Keratinocyte (primary cell): ENCODE data around the gene PEX1. TPM values are rescaled to one million over a fixed set of nuclear protein-coding genes. Genes with fewer than 3 reads are reported as not detected.
"Not testable (repeated sequence)": the region's sequence is repeated elsewhere in the genome, so short reads cannot be mapped to it uniquely, and the experiment has no call there.

Source experiments
- DNase-seq: peaks from one replicate; pipeline ENCODE4 v3.0.0-alpha.2; 2011; ENCODE audit warnings: low read depth, missing footprints, low spot score
- FAIRE-seq: peaks from 2 replicates; lab custom pipeline; 2011; peaks lifted over from hg19 to GRCh38; lab: Jason Lieb, UNC
- H2AFZ ChIP-seq: 2 replicates; pipeline ENCODE4 v1.6.0; 2012; ENCODE audit warnings: low read length, control low read depth, inconsistent platforms; ENCODE audit not compliant: control insufficient read depth
- H3K27ac ChIP-seq: 2 replicates; pipeline ENCODE4 v1.5.1; 2011; ENCODE audit warnings: low read length; ENCODE audit not compliant: control insufficient read depth, insufficient read depth
- H3K27me3 ChIP-seq: 3 replicates; pipeline ENCODE4 v1.6.0; 2011; ENCODE audit warnings: low read length; ENCODE audit not compliant: control insufficient read depth, insufficient read depth; ENCODE audit errors: extremely low read depth
- H3K36me3 ChIP-seq, 2 experiments: 2 replicates in 1 of 2; 3 replicates in 1 of 2; pipeline ENCODE4 v1.5.1; 2011; ENCODE audit warnings: low read length in 2 of 2, mild to moderate bottlenecking in 1 of 2; ENCODE audit not compliant: control insufficient read depth in 2 of 2, insufficient read depth in 2 of 2; ENCODE audit errors: extremely low read depth in 1 of 2
- H3K4me1 ChIP-seq: 3 replicates; pipeline ENCODE4 v1.5.1; 2011; ENCODE audit warnings: low read length; ENCODE audit not compliant: control insufficient read depth, insufficient read depth; ENCODE audit errors: extremely low read depth
- H3K4me2 ChIP-seq: 3 replicates; pipeline ENCODE4 v1.6.0; 2011; ENCODE audit warnings: low read depth, low read length; ENCODE audit not compliant: control insufficient read depth, insufficient read depth; ENCODE audit errors: extremely low read depth
- H3K4me3 ChIP-seq, 3 experiments: fragments of 200-600 bp in 1 of 3; sonication (generic) in 1 of 3; 2 replicates in 2 of 3; 3 replicates in 1 of 3; pipeline ENCODE4 v1.5.1; 2011 to 2016; ENCODE audit warnings: low read length in 3 of 3, mild to moderate bottlenecking in 3 of 3, control low read depth in 2 of 3, inconsistent platforms in 1 of 3, low read depth in 1 of 3, mixed read lengths in 1 of 3, mixed run types in 1 of 3, moderate library complexity in 1 of 3; ENCODE audit not compliant: control insufficient read depth in 2 of 3, insufficient read depth in 2 of 3; ENCODE audit errors: extremely low read depth in 1 of 3
- H3K79me2 ChIP-seq: 2 replicates; pipeline ENCODE4 v1.6.0; 2012; ENCODE audit warnings: low read length; ENCODE audit not compliant: control insufficient read depth, insufficient read depth
- H3K9ac ChIP-seq: 3 replicates; pipeline ENCODE4 v1.6.0; 2011; ENCODE audit warnings: low read length; ENCODE audit not compliant: control insufficient read depth, insufficient read depth; ENCODE audit errors: extremely low read depth
- H3K9me1 ChIP-seq: 3 replicates; pipeline ENCODE4 v1.6.0; 2011; ENCODE audit warnings: low read length; ENCODE audit not compliant: control insufficient read depth, insufficient read depth; ENCODE audit errors: extremely low read depth
- H3K9me3 ChIP-seq: 2 replicates; pipeline ENCODE4 v1.5.1; 2012; ENCODE audit warnings: low read depth, low read length; ENCODE audit not compliant: control insufficient read depth
- H4K20me1 ChIP-seq: 3 replicates; pipeline ENCODE4 v1.6.0; 2011; ENCODE audit warnings: low read length; ENCODE audit not compliant: control insufficient read depth, insufficient read depth; ENCODE audit errors: extremely low read depth
- dilution Hi-C: fragments of 300-500 bp; cut with MboI; formaldehyde crosslinking; loops from one replicate; pipeline ENCODE4 v1.7.0; 2020; ENCODE audit warnings: low sequenced_read_pairs; ENCODE audit not compliant: extremely low pct_ligation_motif_present
- polyA plus RNA-seq, 5 experiments: library from polyadenylated mRNA; depleted of rRNA in 3 of 5; stranded (reverse) in 3 of 5; stranded (forward) in 1 of 5; unstranded in 1 of 5; fragments of >200 nt; gene quantifications; 1 replicate in 1 of 5; 2 replicates in 3 of 5; 3 replicates in 1 of 5; pipeline versions ENCODE4 v1.2.1 to v1.2.3, GENCODE V29; 2011 to 2012; ENCODE audit warnings: missing spikeins in 2 of 5, low read depth in 1 of 5, low replicate concordance in 1 of 5

Gene PEX1
- polyA plus RNA-seq, 1 donor (not counting 4 experiments of a cell fraction or from before 2014, with no cell fraction given) = 17.4 TPM

DNA sequence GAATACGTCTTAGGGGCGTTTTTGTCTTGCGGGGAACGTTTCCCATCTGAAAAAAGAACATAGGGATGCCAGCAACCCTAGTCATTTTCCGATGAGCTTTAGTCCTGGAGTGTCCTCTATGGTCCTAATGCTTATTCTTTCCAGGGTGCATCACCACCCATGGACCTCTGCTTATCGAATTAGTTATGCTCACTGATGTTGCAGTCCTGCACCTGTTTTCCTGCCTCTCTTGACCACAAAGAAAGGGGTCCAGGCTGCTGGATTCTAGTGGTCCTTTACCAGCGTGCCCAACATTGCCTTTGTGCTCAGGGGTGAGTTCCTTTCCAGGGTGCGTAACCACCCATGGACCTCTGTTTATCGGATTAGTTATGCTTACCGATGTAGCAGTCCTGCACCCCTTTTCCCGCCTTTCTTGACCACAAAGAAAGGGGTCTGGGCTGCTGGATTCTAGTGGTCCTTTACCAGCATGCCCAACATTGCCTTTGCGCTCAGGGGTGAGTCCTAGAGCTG lies 53.0 kb downstream of the PEX1 start:
- H3K36me3 ChIP-seq, H3K27ac ChIP-seq, FAIRE-seq, H4K20me1 ChIP-seq, H2AFZ ChIP-seq, H3K9ac ChIP-seq, H3K9me1 ChIP-seq, H3K4me1 ChIP-seq, H3K27me3 ChIP-seq, dilution Hi-C loops, H3K4me2 ChIP-seq, H3K79me2 ChIP-seq, DNase-seq, H3K4me3 ChIP-seq, H3K9me3 ChIP-seq: not testable (repeated sequence)

DNA sequence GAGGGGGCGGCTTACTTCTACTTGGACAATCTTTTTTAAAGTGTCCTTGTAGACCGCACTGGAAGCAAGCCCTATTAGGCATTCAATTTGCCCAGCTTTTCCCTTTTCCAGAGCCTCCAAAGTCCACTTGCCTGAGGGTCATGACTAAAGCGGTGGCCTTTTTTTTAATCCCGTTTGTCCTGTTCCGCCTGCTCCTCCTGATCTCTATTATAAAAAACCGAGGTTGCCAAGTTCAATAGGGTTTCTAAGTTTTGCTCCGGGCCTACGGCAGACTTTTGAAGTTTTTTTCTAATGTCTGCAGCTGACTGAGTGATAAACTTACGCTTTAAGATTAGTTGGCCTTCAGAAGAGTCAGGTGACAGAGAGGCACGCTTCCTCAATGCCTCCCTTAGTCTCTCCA lies 54.3 kb downstream of the PEX1 start:
- H3K4me3 ChIP-seq, H3K4me2 ChIP-seq, H2AFZ ChIP-seq, H4K20me1 ChIP-seq, H3K27me3 ChIP-seq, FAIRE-seq, H3K79me2 ChIP-seq, dilution Hi-C loops, H3K9me3 ChIP-seq, H3K9ac ChIP-seq, H3K9me1 ChIP-seq, DNase-seq, H3K27ac ChIP-seq, H3K4me1 ChIP-seq, H3K36me3 ChIP-seq: not testable (repeated sequence)

DNA sequence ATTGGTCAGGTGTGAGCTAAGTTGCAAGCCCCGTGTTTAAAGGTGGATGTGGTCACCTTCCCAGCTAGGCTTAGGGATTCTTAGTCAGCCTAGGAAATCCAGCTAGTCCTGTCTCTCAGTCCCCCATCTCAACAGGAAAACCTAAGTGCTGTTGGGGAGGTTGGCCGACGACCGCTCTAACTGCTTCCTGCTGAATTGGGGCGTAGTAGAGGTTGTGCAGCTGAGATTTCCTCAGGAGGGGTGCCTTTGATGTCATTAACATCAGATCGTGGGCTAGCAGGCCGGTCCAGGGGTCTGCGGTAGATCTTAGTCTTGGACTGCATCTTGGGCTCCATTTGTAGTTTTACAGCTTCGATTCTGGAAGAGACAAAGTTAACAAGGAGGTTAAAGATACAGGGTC lies 59.7 kb downstream of the PEX1 start:
- dilution Hi-C loops, H3K4me2 ChIP-seq, FAIRE-seq, H3K27me3 ChIP-seq, H3K9me1 ChIP-seq, H3K4me1 ChIP-seq, H4K20me1 ChIP-seq, H2AFZ ChIP-seq, H3K27ac ChIP-seq, H3K4me3 ChIP-seq, H3K79me2 ChIP-seq, DNase-seq, H3K9me3 ChIP-seq, H3K9ac ChIP-seq, H3K36me3 ChIP-seq: not testable (repeated sequence)
